ENCODE data around the gene PIK3CA.
"Not testable (repeated sequence)": the region's sequence is repeated elsewhere in the genome, so short reads cannot be mapped to it uniquely, and the experiment has no call there.

PIK3CA gene

DNA sequence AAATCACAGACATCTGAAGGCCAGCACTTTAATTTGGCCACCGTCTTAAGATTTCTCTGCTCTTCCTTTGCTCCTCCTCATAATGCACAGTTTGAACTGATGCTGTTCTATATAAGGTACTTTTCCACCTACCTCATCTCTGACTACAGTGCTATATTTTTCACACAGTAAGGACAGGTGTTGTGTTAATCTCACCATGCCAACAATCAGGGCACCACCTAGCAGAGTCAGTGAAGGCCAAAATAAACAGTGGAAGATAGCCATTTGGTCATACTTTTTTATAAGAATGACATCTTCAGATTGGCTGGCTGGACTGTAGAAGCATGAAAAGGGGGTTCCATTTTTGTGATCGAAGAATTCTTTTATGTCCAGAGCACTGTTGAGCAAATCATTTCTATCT is 94.7 kb downstream of the PIK3CA start:
- H3K36me3 ChIP-seq (ENCODE audit: control insufficient read depth in 1 of 2, insufficient read depth in 2 of 2, low read length in 2 of 2); H3K9me3 ChIP-seq (ENCODE audit: control insufficient read depth in 1 of 2, low read length in 2 of 2); H3K4me1 ChIP-seq (ENCODE audit: control insufficient read depth in 1 of 2, insufficient read depth in 2 of 2, low read length in 2 of 2); H3K27ac ChIP-seq (ENCODE audit: low read length); H3K27me3 ChIP-seq (ENCODE audit: low read depth, low read length); H3K4me3 ChIP-seq (ENCODE audit: low read depth in 1 of 2, low read length in 2 of 2): not testable (repeated sequence)

DNA sequence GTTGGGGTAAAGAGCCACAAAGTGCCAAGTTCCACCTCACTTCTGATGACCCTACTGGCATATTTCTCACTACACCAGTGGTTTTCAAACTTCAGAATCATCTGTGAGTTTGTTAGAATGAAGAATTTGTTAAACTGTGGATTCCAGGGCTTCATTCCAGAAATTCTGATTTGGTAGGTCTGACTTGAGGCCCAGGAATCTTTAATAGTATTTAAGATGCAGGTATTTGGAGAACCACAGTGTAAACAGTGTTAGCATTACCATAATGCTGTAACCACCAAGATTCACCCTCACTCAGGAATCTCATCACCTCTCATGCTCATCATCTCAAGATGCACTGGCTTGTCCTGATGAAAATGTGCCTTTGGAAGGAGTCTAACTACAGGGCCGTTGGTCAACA is 96.7 kb downstream of the PIK3CA start:
- Histone ChIP-seq H3K9me3 (ENCODE audit: control insufficient read depth in 1 of 2, low read length in 2 of 2) (no peaks in the 10 kb centered on the region), H3K4me3 (ENCODE audit: low read depth in 1 of 2, low read length in 2 of 2) (no peak overlapping the region), H3K27me3 (ENCODE audit: low read depth, low read length) (no peaks in the 10 kb centered on the region), H3K27ac (ENCODE audit: low read length) (no peak overlapping the region), H3K4me1 (ENCODE audit: control insufficient read depth in 1 of 2, insufficient read depth in 2 of 2, low read length in 2 of 2) (peaks cover 0 to 3% of the 10 kb centered on the region in 2 donors), H3K36me3 (ENCODE audit: control insufficient read depth in 1 of 2, insufficient read depth in 2 of 2, low read length in 2 of 2) (peaks cover 0 to 7% of the 10 kb centered on the region in 2 donors)

GRCh38 chr3:179247289-179248015 is 99.3 kb downstream of the PIK3CA start:
- Histone ChIP-seq H3K27me3 (ENCODE audit: low read depth, low read length) (no peaks in the 10 kb centered on the region), H3K36me3 (ENCODE audit: control insufficient read depth in 1 of 2, insufficient read depth in 2 of 2, low read length in 2 of 2) (peaks cover 0 to 18% of the 10 kb centered on the region in 2 donors), H3K4me1 (ENCODE audit: control insufficient read depth in 1 of 2, insufficient read depth in 2 of 2, low read length in 2 of 2) (no peaks in the 10 kb centered on the region), H3K9me3 (ENCODE audit: control insufficient read depth in 1 of 2, low read length in 2 of 2) (no peaks in the 10 kb centered on the region), H3K4me3 (ENCODE audit: low read depth in 1 of 2, low read length in 2 of 2) (no peak overlapping the region), H3K27ac (ENCODE audit: low read length) (no peak overlapping the region)

- Histone ChIP-seq H3K9me3 (ENCODE audit: control insufficient read depth in 1 of 2, low read length in 2 of 2) (no peaks in the 10 kb centered on the region), H3K4me3 (ENCODE audit: low read depth in 1 of 2, low read length in 2 of 2) (no peak within 1 kb of the TSS), H3K4me1 (ENCODE audit: control insufficient read depth in 1 of 2, insufficient read depth in 2 of 2, low read length in 2 of 2) (no peaks in the 10 kb centered on the region), H3K36me3 (ENCODE audit: control insufficient read depth in 1 of 2, insufficient read depth in 2 of 2, low read length in 2 of 2) (peaks cover 0 to 14% of the 10 kb centered on the region in 2 donors), H3K27ac (ENCODE audit: low read length) (no peak within 1 kb of the TSS), H3K27me3 (ENCODE audit: low read depth, low read length) (no peaks in the 10 kb centered on the region)
Measured at GRCh38 chr3:179250803-179251476, 102.8 kb downstream of the PIK3CA start, which contains the start of gene KCNMB3. TSS of gene KCNMB3 (minus strand) at chr3:179251114. CDS start at chr3:179250990, 124 bp downstream.

DNA sequence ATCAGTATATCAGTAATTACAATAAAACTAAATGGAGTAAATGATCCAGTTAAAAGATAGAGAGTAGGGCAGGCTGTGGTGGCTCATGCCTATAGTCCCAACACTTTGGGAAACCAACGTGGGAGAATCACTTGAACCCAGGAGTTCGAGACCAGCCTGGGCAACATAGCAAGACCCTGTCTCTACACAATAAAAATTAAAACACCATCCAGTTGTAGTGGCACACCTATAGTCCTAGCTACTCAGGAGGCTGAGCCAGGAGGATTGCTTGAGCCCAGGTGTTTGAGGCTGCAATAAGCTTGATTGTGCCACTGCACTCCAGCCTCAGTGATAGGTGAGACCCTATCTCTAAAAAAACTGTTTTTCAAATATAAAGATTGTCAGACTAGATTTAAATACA is 108.7 kb downstream of the PIK3CA start:
- H3K4me1 ChIP-seq (ENCODE audit: control insufficient read depth in 1 of 2, insufficient read depth in 2 of 2, low read length in 2 of 2), result no peaks in the 10 kb centered on the region
- no peaks in the 10 kb centered on the region for H3K36me3 ChIP-seq (ENCODE audit: control insufficient read depth in 1 of 2, insufficient read depth in 2 of 2, low read length in 2 of 2)
- no peak overlapping the region for H3K27ac ChIP-seq (ENCODE audit: low read length)
- H3K27me3 ChIP-seq (ENCODE audit: low read depth, low read length), result no peaks in the 10 kb centered on the region
- peaks cover 0 to 10% of the 10 kb centered on the region in 2 donors for H3K9me3 ChIP-seq (ENCODE audit: control insufficient read depth in 1 of 2, low read length in 2 of 2)
- H3K4me3 ChIP-seq (ENCODE audit: low read depth in 1 of 2, low read length in 2 of 2), result no peak overlapping the region

DNA sequence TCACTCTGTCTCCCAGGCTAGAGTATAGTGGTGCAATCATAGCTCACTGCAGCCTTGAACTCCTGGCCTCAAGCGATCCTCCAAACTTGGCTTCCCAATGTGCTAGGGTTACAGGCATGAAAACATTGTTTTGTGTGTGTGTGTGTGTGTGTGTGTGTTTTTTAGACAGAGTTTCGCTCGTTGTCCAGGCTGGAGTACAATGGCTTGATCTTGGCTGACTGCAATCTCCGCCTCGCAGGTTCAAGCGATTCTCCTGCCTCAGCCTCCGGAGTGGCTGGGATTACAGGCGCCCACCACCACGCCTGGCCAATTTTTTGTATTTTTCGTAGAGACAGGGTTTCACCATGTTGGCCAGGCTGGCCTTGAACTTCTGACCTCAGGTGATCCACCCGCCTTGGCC is 109.6 kb downstream of the PIK3CA start:
- not testable (repeated sequence) for H3K27me3 ChIP-seq (ENCODE audit: low read depth, low read length); H3K27ac ChIP-seq (ENCODE audit: low read length); H3K36me3 ChIP-seq (ENCODE audit: control insufficient read depth in 1 of 2, insufficient read depth in 2 of 2, low read length in 2 of 2); H3K4me1 ChIP-seq (ENCODE audit: control insufficient read depth in 1 of 2, insufficient read depth in 2 of 2, low read length in 2 of 2); H3K4me3 ChIP-seq (ENCODE audit: low read depth in 1 of 2, low read length in 2 of 2)
- peaks cover 0 to 10% of the 10 kb centered on the region in 2 donors for H3K9me3 ChIP-seq (ENCODE audit: control insufficient read depth in 1 of 2, low read length in 2 of 2)

DNA sequence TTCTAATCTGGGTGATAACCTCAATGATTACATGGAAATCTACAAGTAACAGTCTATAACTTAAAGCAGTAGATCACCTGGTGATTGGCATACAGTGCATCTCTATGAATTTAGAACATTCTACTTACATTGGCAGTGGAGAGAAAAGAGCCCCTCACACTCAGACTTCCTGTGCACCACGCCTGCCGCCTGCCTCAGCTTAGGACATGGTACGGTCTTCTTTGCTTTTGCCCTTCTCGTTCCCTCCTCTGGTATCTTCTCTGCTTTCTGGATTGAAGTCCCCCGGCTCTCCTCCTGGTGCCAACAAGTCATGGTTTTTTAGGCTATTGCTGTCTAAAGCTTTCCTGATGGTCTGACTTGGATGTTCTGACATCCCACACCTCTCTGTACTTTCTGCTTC is 110.7 kb downstream of the PIK3CA start:
- Histone ChIP-seq H3K4me3 (ENCODE audit: low read depth in 1 of 2, low read length in 2 of 2) (no peak overlapping the region), H3K4me1 (ENCODE audit: control insufficient read depth in 1 of 2, insufficient read depth in 2 of 2, low read length in 2 of 2) (no peaks in the 10 kb centered on the region), H3K36me3 (ENCODE audit: control insufficient read depth in 1 of 2, insufficient read depth in 2 of 2, low read length in 2 of 2) (no peaks in the 10 kb centered on the region), H3K27me3 (ENCODE audit: low read depth, low read length) (no peaks in the 10 kb centered on the region), H3K27ac (ENCODE audit: low read length) (no peak overlapping the region), H3K9me3 (ENCODE audit: control insufficient read depth in 1 of 2, low read length in 2 of 2) (peaks cover 0 to 10% of the 10 kb centered on the region in 2 donors)

DNA sequence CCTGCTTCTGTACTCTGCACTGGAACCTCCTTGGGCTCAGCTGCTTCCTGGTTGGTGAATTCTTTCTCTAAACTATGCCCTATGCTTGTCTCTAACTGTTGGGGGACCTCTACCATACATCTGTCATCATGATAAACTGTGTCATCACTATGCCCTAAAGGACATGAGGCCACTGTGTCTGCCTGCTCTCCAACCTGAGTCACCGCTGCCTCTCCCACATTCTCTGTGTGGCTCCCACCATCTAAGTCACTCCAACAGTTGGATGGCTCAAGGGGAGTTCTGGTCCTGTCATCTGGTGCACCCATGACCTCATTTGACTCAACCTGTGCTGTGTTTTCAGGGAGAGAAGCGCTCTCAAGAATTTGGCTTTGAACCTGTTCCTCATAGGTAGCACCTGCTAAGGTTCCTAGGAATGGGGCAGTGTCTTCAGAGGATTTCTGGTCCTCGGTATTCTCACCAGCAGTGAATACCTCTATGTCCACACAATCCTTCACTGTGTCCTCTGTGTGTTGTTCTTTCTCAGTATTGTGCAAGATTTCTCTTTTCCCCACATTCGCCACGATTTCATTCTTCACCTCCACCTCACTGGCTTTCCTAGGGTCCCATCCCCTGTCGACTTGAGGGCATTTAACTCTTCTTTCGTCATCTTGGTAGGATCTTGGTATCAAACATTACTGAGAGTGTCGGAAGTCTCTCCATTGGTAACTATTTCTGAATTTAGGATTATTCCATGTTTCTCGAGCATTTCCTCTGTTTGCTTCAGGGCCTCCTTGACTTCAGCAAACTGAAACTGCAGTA is 112.0 kb downstream of the PIK3CA start:
- peaks cover 0 to 10% of the 10 kb centered on the region in 2 donors for H3K9me3 ChIP-seq (ENCODE audit: control insufficient read depth in 1 of 2, low read length in 2 of 2)
- not testable (repeated sequence) for H3K27me3 ChIP-seq (ENCODE audit: low read depth, low read length); H3K36me3 ChIP-seq (ENCODE audit: control insufficient read depth in 1 of 2, insufficient read depth in 2 of 2, low read length in 2 of 2); H3K27ac ChIP-seq (ENCODE audit: low read length); H3K4me1 ChIP-seq (ENCODE audit: control insufficient read depth in 1 of 2, insufficient read depth in 2 of 2, low read length in 2 of 2)
- H3K4me3 ChIP-seq (ENCODE audit: low read depth in 1 of 2, low read length in 2 of 2), result peak overlapping the region; percentile 60 to 69

DNA sequence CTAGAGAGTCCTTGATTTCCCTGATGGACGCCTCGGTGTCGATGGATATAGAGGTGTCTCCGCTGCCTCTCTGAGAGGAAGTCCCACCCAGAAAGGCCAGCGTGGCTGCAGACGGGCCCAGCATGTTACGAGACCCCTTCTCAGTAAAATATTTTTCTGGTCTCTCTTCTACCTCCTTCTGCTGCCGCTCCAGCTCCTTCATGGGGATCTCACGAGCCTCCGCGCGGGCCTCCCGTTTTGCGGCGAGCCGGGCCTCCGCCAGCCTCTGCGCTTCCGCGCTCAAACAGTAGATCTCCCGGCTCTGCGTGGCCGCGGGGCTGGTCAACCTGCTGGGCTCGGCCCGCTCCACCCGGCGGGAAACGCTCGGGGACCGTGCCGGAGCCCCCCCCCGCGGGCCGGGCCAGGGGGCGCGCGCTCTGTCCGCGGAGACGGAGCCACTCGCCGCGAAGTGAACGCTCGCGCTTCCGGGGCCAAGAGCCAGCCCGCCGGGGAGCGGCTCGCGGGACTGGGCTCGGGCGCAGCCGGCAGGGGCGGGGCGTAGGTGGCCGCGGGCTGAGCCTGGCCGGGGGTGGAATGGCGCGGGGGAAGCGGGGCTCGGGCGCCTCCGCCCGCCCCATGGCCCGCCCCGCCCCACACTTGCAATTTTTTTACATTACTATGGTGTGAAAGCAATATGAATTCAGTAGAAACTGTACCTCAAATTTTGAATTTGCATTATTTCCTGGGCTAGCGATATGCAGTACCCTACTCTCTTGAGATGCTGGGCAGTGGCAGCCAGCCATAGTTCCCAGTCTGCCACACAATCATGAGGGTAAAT is 113.0 kb downstream of the PIK3CA start:
- Histone ChIP-seq H3K4me3 (ENCODE audit: low read depth in 1 of 2, low read length in 2 of 2) (peak overlapping the region; percentile 62 to 69), H3K27me3 (ENCODE audit: low read depth, low read length) (no peaks in the 10 kb centered on the region), H3K4me1 (ENCODE audit: control insufficient read depth in 1 of 2, insufficient read depth in 2 of 2, low read length in 2 of 2) (no peaks in the 10 kb centered on the region), H3K27ac (ENCODE audit: low read length) (no peak overlapping the region), H3K36me3 (ENCODE audit: control insufficient read depth in 1 of 2, insufficient read depth in 2 of 2, low read length in 2 of 2) (no peaks in the 10 kb centered on the region), H3K9me3 (ENCODE audit: control insufficient read depth in 1 of 2, low read length in 2 of 2) (peaks cover 0 to 10% of the 10 kb centered on the region in 2 donors)

GRCh38 chr3:179263134-179263533 is 115.0 kb downstream of the PIK3CA start:
- H3K27me3 ChIP-seq (ENCODE audit: low read depth, low read length), result no peaks in the 10 kb centered on the region
- no peak overlapping the region for H3K27ac ChIP-seq (ENCODE audit: low read length)
- peaks cover 0 to 10% of the 10 kb centered on the region in 2 donors for H3K9me3 ChIP-seq (ENCODE audit: control insufficient read depth in 1 of 2, low read length in 2 of 2)
- no peaks in the 10 kb centered on the region for H3K36me3 ChIP-seq (ENCODE audit: control insufficient read depth in 1 of 2, insufficient read depth in 2 of 2, low read length in 2 of 2)
- H3K4me1 ChIP-seq (ENCODE audit: control insufficient read depth in 1 of 2, insufficient read depth in 2 of 2, low read length in 2 of 2), result no peaks in the 10 kb centered on the region
- no peak overlapping the region for H3K4me3 ChIP-seq (ENCODE audit: low read depth in 1 of 2, low read length in 2 of 2)

DNA sequence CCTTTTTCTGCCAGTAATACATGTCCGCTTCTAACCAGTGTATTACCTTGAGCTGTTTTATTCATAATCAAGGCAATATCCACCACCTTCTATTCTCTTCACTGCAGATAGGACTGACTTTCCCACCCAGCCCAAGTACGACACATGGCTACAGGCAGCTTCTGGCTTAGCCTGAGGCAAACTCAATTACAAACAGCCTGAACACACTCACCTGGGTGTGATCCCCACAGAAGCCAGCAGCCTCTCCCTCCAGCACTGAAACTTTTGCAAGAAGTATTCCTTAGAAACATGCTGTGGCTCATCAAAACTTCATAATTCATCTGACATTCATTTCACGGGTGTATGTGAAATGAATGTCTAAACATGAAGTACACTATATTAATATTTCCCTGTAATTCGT is 116.3 kb downstream of the PIK3CA start:
- peaks cover 0 to 6% of the 10 kb centered on the region in 2 donors for H3K9me3 ChIP-seq (ENCODE audit: control insufficient read depth in 1 of 2, low read length in 2 of 2)
- no peaks in the 10 kb centered on the region for H3K4me1 ChIP-seq (ENCODE audit: control insufficient read depth in 1 of 2, insufficient read depth in 2 of 2, low read length in 2 of 2)
- no peaks in the 10 kb centered on the region for H3K36me3 ChIP-seq (ENCODE audit: control insufficient read depth in 1 of 2, insufficient read depth in 2 of 2, low read length in 2 of 2)
- H3K27me3 ChIP-seq (ENCODE audit: low read depth, low read length), result no peaks in the 10 kb centered on the region
- no peak overlapping the region for H3K4me3 ChIP-seq (ENCODE audit: low read depth in 1 of 2, low read length in 2 of 2)
- no peak overlapping the region for H3K27ac ChIP-seq (ENCODE audit: low read length)

Data from muscle layer of duodenum (tissue), 2 donors.